SJCRH30 (cell line): ENCODE results near the gene TERT. TPM values are rescaled to one million over a fixed set of nuclear protein-coding genes. Genes with fewer than 3 reads are reported as not detected.
"Not testable (repeated sequence)": the region's sequence is repeated elsewhere in the genome, so short reads cannot be mapped to it uniquely, and the experiment has no call there.

Experiments used
- DNase-seq, 2 experiments: peaks; one replicate each; pipeline ENCODE4 v3.0.0-alpha.2; 2015 to 2020
- H3K27ac ChIP-seq: fragments of 250-450 bp; sonication (Bioruptor Pico); 2 replicates; pipeline ENCODE4 v1.5.1; 2020; ENCODE audit warnings: mild to moderate bottlenecking, moderate library complexity
- H3K27me3 ChIP-seq: fragments of 250-450 bp; sonication (Bioruptor Pico); 2 replicates; pipeline ENCODE4 v1.5.1; 2020; ENCODE audit warnings: mild to moderate bottlenecking, moderate library complexity
- H3K36me3 ChIP-seq: fragments of 250-450 bp; sonication (Bioruptor Pico); 2 replicates; pipeline ENCODE4 v1.5.1; 2020; ENCODE audit warnings: mild to moderate bottlenecking, moderate library complexity
- H3K4me1 ChIP-seq: fragments of 250-450 bp; sonication (Bioruptor Pico); 2 replicates; pipeline ENCODE4 v1.5.1; 2020; ENCODE audit warnings: mild to moderate bottlenecking, moderate library complexity
- H3K4me3 ChIP-seq: fragments of 250-450 bp; sonication (Bioruptor Pico); 2 replicates; pipeline ENCODE4 v1.5.1; 2020; ENCODE audit warnings: mild to moderate bottlenecking, moderate library complexity
- H3K9me3 ChIP-seq: fragments of 250-450 bp; sonication (Bioruptor Pico); replicated peaks from 2 replicates; pipeline ENCODE4 v1.5.1; 2020; ENCODE audit warnings: mild to moderate bottlenecking, moderate library complexity
- total RNA-seq: library from RNA; depleted of rRNA; stranded (reverse); fragments of >200 nt; shearing (Covaris generic); gene quantifications from 2 replicates; pipeline ENCODE4 v1.2.3, GENCODE V29; 2014

Gene TERT
- total RNA-seq, 1 experiment from 2014 or later: not detected

DNA sequence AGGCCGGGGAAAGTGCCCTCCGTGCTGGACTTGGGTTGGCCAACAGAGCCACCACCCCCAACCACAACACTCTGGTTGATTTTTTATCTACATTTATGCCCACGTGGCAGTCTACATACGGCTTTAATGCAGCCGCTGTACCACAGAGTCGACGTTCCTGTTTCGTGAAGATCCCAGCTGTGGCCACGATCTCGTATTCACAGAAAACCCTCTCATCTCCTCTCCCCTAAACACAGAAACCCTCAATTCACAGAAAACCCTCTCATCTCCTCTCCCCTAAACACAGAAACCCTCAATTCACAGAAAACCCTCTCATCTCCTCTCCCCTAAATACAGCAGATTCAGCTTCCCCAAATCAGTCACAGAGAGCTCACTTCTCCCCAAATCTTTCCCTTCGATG lies 65.8 kb downstream of the TERT start:
- H3K4me3 ChIP-seq, H3K9me3 ChIP-seq, H3K36me3 ChIP-seq, H3K27me3 ChIP-seq, H3K27ac ChIP-seq, DNase-seq: not testable (repeated sequence)
- peaks cover 12% of the 10 kb centered on the region for H3K4me1 ChIP-seq

DNA sequence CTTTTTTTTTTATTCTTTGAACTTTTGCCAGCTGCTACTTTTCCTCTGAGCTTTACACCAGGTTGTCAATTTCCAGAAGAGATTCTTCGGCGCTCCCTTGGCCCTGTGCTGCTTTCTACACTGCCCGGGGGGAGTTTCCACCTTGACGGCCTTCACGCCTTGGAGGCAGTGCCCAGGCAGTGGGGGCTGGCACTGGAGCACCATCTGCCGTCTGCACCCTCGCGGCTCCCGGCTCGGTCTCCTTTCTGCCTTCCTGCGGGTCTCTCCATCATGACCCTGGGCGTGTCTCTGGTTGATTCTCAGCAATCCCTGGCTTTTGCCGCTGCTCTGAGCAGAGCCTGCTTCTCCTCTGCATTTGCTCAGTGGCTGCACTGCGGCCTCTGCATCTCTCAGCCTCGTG lies 66.7 kb downstream of the TERT start:
- DNase-seq: peak; percentile 20 to 29
- no peaks in the 10 kb centered on the region for H3K27me3 ChIP-seq
- no peaks in the 10 kb centered on the region for H3K9me3 ChIP-seq
- H3K36me3 ChIP-seq: no peaks in the 10 kb centered on the region
- H3K4me1 ChIP-seq: peaks cover 12% of the 10 kb centered on the region
- H3K27ac ChIP-seq: no peak overlapping the region
- H3K4me3 ChIP-seq: peak overlapping the region; percentile 2; the same call in 1 of the 2 replicates

DNA sequence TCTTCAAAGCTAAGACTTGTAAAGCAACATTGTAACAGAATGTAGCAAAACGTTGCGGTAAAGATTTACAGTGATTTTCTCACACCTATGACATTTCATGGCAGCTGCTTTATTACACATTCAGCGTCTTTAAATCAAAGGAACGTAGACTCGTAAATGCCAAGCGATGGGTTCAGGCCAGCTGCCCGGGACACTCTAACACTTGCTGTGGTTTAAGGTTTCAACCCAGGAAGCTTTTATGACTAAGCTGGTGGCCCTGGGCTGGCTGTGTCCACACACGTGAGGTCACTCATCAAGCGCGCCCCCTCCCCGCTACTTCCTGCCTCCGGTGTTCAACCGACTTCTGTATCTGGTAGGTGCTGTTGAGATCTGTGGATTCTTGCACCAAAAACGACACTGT lies 67.2 kb downstream of the TERT start:
- Histone ChIP-seq H3K4me3 (peak overlapping the region; percentile 2; the same call in 1 of the 2 replicates), H3K9me3 (no peaks in the 10 kb centered on the region), H3K27me3 (no peaks in the 10 kb centered on the region), H3K36me3 (no peaks in the 10 kb centered on the region), H3K4me1 (peaks cover 12% of the 10 kb centered on the region), H3K27ac (0 out of 2 replicates have a peak overlapping the region, but pooled peaks have one; percentile 16)
- DNase-seq: peak; percentile 81 to 86

DNA sequence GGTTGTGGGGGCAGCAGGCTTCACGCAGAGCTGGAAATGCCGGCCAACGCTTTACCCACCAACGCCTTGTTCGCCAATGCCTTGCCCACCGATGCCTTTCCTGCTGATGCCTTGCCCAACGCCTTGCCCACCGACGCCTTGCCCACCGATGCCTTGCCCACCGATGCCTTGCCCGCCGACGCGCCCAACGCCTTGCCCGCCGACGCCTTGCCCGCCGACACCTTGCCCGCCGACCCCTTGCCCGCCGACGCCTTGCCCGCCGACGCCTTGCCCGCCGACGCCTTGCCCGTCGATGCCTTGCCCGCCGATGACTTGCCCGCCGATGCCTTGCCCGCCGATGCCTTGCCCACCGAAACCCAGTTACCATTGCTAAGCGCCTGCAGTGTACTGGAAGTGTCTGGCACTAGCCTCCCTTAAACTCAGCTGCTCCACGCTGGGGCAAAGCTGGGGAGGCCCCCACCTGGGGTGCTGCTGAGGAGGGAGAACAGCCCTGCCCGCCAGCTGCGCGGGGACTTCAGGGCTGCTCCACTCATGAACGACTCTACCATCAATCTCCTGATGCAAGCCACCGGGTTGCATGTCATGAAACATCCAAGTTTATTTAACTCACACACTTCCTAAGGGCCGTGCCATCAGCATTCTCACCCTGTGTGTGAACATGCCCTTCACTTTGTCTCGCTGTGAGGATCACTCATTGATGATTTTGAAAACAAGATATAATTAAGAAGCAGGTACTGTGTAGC lies 67.9 kb downstream of the TERT start:
- Histone ChIP-seq H3K9me3 (no peaks in the 10 kb centered on the region), H3K4me1 (peaks cover 12% of the 10 kb centered on the region), H3K27ac (0 out of 2 replicates have a peak overlapping the region, but pooled peaks have one; percentile 16), H3K27me3 (no peaks in the 10 kb centered on the region), H3K36me3 (no peaks in the 10 kb centered on the region), H3K4me3 (no peak overlapping the region)
- DNase-seq: peak in 1 of 2 experiments; percentile 23

DNA sequence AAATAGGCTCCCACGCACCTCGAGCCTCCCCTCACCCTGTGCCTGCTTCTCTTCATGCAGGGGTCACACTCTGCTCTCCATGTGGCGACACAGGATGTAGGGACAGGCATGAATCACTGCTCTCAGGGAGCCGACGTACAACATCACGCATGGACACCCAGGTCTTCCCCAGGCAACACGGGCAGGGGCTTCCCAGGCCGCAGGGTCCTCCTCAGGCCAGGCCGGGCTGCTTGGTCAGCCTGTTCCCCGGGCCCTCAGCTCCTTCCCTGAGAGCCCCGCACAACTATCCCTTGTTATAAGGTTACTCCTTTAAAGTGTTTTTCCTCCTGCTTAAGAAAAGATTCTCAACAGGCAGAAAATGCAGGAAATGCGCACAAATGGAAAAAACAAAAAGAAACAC lies 68.6 kb downstream of the TERT start:
- Histone ChIP-seq H3K4me3 (no peak overlapping the region), H3K27me3 (no peaks in the 10 kb centered on the region), H3K36me3 (no peaks in the 10 kb centered on the region), H3K9me3 (no peaks in the 10 kb centered on the region), H3K4me1 (peaks cover 12% of the 10 kb centered on the region), H3K27ac (no peak overlapping the region)
- DNase-seq: no peak

DNA sequence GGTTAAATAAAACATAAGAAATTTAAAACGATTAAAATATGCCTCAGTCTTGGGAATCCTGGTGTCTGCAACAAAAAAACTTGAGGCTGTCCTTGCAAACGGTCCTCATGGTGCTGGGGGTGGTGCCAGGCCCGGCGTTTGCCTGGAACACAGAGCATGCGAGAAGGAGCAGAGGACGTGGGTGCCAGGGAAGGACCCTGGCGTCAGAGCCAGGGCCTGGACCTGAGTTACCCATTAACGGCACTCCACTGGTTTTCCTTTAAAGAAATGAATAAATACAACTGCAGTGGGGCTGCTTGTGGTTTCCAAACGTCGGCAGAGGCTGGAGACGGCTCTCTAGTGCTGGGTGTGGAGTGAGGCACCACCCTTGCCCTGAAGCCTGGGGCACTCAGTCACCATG lies 69.8 kb downstream of the TERT start, which contains the start of gene SLC6A18:
TSS of gene SLC6A18 (plus strand) at position 301 of the 400 bp plus-strand sequence. CDS start at position 398, 97 bp downstream.
- H3K4me1 ChIP-seq: peaks cover 12% of the 10 kb centered on the region
- DNase-seq: no peak

DNA sequence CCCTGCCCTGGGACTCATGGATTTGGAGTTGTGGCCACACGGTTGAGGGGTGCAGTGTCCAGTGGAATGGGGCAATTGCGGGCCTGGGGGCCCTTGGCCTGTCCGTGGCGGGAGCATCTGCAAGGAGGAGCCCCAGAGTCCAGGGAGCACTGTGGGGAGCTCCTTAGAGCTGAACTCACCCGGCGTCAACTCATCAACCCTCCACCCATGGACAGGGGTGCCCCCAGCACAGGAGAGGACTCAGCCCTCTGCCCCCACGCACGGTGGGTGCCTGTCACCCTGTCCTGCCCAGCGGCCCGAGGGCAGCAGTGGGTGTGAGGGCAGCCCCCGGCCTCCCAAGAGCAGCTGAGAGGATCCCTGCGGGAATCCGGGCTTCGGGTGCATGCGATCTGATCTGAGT lies 70.2 kb downstream of the TERT start:
- Histone ChIP-seq H3K36me3 (no peaks in the 10 kb centered on the region), H3K27me3 (no peaks in the 10 kb centered on the region), H3K4me3 (no peak overlapping the region), H3K27ac (no peak overlapping the region), H3K4me1 (peaks cover 12% of the 10 kb centered on the region), H3K9me3 (no peaks in the 10 kb centered on the region)
- no peak for DNase-seq

More for the DNA sequence above, 69.8 kb downstream of the TERT start, which contains the start of gene SLC6A18:
- no peak within 1 kb of the TSS for H3K4me3 ChIP-seq
- H3K36me3 ChIP-seq: no peaks in the 10 kb centered on the region
- H3K27me3 ChIP-seq: no peaks in the 10 kb centered on the region
- no peak within 1 kb of the TSS for H3K27ac ChIP-seq
- no peaks in the 10 kb centered on the region for H3K9me3 ChIP-seq

DNA sequence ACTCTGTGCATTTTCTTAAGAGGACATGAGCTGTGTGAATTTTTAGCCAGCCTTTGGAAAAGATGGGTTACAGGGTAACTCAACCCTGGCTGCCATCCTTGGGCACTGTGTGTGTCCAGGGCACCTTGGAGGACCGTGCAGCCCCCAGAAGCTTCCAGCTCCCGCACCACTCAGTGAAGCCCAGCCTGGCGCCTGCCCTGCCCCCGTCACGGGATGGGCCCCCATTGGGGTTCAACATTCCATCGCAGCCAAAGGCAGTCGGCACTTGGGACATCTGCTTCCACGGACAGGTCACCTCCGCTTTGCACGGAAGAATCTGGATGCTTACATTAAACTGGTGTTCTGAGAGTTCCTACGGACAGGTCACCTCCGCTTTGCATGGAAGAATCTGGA lies 71.6 kb downstream of the TERT start:
- H3K27me3 ChIP-seq: no peaks in the 10 kb centered on the region
- H3K27ac ChIP-seq: no peak overlapping the region
- H3K9me3 ChIP-seq: no peaks in the 10 kb centered on the region
- peaks cover 10% of the 10 kb centered on the region for H3K4me1 ChIP-seq
- H3K4me3 ChIP-seq: no peak overlapping the region
- no peak for DNase-seq
- no peaks in the 10 kb centered on the region for H3K36me3 ChIP-seq

DNA sequence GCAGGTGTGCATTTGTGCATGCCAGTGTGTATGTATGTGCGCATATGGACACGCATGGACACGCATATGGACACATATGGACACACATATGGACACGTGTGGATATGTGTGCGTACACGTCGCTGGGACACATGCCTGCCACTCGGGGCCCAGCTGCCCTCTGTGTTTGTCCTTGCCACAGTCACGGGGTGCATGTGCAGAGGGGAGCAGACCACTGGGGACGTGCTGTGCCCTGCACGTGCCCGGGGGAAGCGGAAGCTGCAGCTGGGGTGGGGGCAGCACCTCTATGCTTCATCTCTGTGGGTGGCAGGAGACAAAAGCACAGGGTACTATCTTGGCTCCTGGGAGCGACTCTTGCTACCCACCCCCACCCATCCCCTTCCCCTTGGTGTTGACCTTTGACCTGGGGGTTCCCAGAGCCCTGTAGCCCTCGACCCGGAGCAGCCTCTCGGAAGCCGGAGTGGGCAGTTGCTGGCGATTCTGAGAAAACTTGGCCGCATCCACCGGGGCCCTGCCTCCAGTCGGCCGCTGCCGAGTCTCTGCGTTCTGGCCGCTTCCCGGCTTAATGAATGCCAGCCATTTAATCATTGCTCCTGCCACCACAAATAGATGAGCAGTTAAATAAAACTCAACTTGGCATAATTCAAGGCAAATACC lies 72.1 kb downstream of the TERT start:
- Histone ChIP-seq H3K4me3 (no peak overlapping the region), H3K36me3 (no peaks in the 10 kb centered on the region), H3K4me1 (peaks cover 5% of the 10 kb centered on the region), H3K27ac (no peak overlapping the region), H3K9me3 (no peaks in the 10 kb centered on the region), H3K27me3 (no peaks in the 10 kb centered on the region)
- DNase-seq: no peak

DNA sequence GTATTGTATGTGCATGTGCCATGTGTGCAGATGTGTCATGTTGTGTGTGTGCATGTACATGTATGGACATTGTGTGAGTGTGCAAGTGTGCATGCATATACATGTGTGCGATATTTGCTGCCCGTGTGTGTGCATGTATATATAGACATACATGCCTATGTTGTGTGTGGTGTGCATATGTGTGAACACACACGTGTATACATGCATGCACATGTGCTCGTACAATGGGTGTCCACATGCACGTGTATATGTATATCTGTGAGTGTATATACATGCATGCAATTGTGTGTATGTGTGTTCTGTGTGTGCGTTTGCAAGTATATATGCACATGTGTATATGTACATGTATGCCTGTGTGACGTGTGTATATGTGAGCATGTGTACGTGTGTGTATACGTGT lies 72.7 kb downstream of the TERT start:
- H3K27me3 ChIP-seq: no peaks in the 10 kb centered on the region

DNA sequence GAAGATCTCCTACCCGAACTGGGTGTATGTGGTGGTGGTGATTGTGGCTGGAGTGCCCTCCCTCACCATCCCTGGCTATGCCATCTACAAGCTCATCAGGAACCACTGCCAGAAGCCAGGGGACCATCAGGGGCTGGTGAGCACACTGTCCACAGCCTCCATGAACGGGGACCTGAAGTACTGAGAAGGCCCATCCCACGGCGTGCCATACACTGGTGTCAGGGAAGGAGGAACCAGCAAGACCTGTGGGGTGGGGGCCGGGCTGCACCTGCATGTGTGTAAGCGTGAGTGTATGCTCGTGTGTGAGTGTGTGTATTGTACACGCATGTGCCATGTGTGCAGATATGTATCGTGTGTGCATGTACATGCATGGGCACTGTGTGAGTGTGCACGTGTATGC lies 73.1 kb downstream of the TERT start:
- H3K36me3 ChIP-seq: no peaks in the 10 kb centered on the region
- no peak overlapping the region for H3K4me3 ChIP-seq
- no peaks in the 10 kb centered on the region for H3K9me3 ChIP-seq
- no peaks in the 10 kb centered on the region for H3K27me3 ChIP-seq
- no peak for DNase-seq
- no peak overlapping the region for H3K27ac ChIP-seq
- H3K4me1 ChIP-seq: no peaks in the 10 kb centered on the region

More for the DNA sequence above, 72.7 kb downstream of the TERT start:
- H3K4me3 ChIP-seq: no peak overlapping the region
- H3K36me3 ChIP-seq: no peaks in the 10 kb centered on the region
- peaks cover 1% of the 10 kb centered on the region for H3K4me1 ChIP-seq
- DNase-seq: no peak
- H3K27ac ChIP-seq: no peak overlapping the region
- no peaks in the 10 kb centered on the region for H3K9me3 ChIP-seq

DNA sequence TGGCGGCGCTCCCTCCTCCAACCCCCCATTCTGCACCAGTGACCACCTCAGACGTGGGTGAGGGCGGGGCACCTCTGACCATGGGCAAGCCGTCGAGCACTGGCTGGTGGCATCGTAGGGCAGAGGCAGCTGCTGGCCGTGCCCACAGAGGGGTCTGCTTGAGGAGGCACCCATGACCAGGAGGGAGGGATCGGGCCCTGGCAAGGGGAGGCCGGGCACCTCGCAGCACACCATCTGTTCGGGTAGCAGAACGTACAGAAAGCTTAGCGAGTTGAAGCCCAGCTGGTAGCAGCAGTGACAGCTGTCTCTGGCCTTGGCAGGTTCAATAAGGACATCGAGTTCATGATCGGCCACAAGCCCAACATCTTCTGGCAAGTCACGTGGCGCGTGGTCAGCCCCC lies 74.0 kb downstream of the TERT start:
- Histone ChIP-seq H3K9me3 (no peaks in the 10 kb centered on the region), H3K27ac (no peak overlapping the region), H3K36me3 (no peaks in the 10 kb centered on the region), H3K4me3 (no peak overlapping the region), H3K27me3 (no peaks in the 10 kb centered on the region), H3K4me1 (no peaks in the 10 kb centered on the region)
- no peak for DNase-seq

DNA sequence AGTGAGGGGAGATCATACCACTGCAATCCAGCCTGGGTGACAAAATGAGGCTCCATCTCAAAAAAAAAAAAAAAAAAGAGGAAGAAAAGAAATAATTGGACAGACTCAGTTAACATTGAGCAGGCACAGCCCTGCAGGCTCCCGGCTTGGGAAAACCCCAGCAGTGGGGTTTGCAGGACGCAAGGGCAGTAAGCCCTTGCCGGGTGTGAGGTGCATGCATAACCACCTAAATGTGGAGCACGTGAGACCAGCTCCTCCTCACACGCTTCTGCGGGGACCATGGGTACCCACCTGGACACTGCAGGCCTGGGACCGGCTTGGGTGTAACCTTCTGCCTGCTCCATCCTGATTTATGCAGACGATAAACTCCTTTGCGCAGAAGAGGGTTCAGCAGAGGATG lies 74.5 kb downstream of the TERT start:
- Histone ChIP-seq H3K4me1 (no peaks in the 10 kb centered on the region), H3K27ac (no peak overlapping the region), H3K36me3 (no peaks in the 10 kb centered on the region), H3K4me3 (no peak overlapping the region), H3K9me3 (no peaks in the 10 kb centered on the region), H3K27me3 (no peaks in the 10 kb centered on the region)
- DNase-seq: no peak

DNA sequence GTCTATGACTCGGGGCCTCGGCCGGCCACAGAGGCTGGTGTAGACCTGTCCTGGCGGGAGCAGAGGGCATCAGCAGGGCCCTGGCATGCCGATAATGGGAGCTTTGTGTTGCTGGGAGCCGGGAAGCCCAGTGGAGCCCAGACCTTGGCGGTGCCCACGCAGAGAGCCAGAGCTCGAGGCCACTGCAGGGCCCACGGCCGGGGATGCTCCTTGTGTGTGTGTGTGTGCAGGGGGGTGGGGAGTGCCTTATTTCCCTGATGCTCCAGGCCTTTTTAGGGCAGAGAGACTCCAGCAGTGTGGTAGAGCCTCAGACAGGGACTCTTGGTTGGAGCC lies 75.1 kb downstream of the TERT start:
- Histone ChIP-seq H3K9me3 (no peaks in the 10 kb centered on the region), H3K27me3 (no peaks in the 10 kb centered on the region)
- DNase-seq: no peak

DNA sequence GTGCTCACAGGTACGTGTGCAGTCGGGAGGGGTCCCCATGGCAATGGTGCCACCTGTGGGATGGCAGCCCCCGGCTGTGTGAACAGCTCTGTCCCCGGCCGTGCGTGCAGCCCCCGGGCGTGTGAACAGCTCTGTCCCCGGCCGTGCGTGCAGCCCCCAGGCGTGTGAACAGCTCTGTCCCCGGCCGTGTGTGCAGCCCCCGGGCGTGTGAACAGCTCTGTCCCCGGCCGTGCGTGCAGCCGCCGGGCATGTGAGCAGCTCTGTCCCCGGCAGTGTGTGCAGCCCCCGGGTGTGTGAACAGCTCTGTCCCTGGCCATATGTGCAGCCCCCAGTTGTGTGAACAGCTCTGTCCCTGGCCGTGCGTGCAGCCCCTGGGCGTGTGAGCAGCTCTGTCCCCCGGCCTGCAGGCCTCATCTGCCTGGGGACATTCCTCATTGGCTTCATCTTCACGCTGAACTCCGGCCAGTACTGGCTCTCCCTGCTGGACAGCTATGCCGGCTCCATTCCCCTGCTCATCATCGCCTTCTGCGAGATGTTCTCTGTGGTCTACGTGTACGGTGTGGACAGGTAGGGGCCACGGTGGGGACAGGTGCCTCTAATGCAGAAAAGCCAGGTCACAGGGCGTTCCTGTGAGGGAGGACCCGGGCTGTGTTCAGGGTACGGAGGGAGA lies 75.6 kb downstream of the TERT start:
- Histone ChIP-seq H3K4me3 (no peak overlapping the region), H3K4me1 (no peaks in the 10 kb centered on the region), H3K27ac (no peak overlapping the region), H3K27me3 (no peaks in the 10 kb centered on the region), H3K36me3 (no peaks in the 10 kb centered on the region), H3K9me3 (no peaks in the 10 kb centered on the region)
- no peak for DNase-seq

More for the DNA sequence above, 75.1 kb downstream of the TERT start:
- no peaks in the 10 kb centered on the region for H3K4me1 ChIP-seq
- H3K4me3 ChIP-seq: no peak overlapping the region
- H3K27ac ChIP-seq: no peak overlapping the region
- H3K36me3 ChIP-seq: no peaks in the 10 kb centered on the region
